ENCODE results near the gene BANF1.

- TF ChIP-seq CTCF (IDR thresholded peaks at IDR 0.05) (no peak), POLR2A (IDR thresholded peaks at IDR 0.05) (no peak), EP300 (IDR thresholded peaks at IDR 0.05; ENCODE audit: low read depth) (no peak), POLR2AphosphoS5 (IDR thresholded peaks at IDR 0.05) (no peak)
Observed at GRCh38 chr11:66032957-66033735, 30.8 kb downstream of the BANF1 start.
